GM18526 (cell line): ENCODE results near the gene RNU2-63P.

ENCODE experiments used
- POLR2A ChIP-seq: IDR thresholded peaks from 3 replicates; pipeline ENCODE4 v1.6.1; 2011; ENCODE audit not compliant: insufficient read length; ENCODE audit errors: extremely low read depth

Gene RNU2-63P

DNA sequence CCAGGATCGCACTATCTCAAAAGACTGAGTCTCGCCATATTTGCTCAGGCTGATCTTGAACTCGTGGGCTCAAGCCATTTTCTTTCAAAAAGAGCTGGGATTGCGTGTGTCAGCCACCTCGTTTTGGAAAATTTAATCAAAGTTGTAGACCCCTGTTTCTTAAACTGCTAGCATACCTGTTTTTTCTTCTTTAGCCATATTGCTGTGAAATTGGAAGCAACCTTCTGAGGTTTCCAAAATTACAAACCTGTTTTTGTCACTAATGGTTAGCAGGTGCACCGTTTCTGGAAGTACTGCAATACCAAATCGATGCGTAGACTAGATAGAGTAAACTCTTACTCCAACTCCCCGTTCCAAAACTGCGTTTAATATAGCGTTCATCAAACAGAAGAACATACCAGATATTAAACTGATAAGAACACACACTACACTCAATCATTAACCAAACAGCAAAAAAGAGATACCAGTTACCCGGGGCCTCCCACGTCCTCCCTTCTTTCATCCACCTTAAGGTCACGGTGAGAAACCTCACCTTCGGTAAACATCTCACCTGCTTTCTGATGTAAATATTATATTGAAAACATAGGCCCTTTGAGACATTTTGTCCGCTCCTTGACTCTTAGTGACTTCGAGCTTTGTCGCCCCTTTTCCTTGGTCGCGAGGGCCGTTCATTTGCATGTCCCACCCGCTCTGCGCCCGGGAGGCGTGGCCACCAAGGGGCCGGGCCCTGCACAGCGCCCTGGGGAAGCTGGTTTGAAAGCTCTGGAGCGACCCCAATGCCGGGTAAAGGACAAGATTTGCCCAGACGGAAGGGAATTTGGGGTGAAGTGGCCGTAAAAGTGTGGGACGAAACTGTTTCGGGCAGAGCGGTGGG is at the start of gene RNU2-63P:
Gene RNU2-63P (minus strand): TSS at position 462 of the 874 bp plus-strand sequence.
- peak; percentile 94 for TF ChIP-seq POLR2A

DNA sequence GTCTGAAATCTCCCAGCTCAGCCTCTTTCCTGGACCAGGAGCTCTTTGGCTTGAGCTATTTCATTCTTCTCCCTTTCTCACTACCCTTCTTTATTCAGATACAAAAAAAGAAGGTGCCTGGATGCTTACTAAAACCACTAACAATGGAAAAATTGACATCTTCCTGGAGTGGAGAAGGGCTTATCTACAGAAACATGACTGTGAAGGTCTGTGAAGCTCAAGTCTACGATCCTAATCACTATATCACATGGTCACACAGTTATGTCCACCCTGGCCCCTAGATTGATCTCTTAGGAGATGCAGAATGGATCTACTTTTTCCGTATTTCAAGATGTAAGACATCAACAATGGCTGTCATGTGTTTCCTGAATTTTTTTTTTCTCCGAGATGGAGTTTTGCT is 44.9 kb upstream of the RNU2-63P start:
- no peak for TF ChIP-seq POLR2A

GRCh38 chr2:88060907-88061275 is 44.5 kb upstream of the RNU2-63P start:
- no peak for TF ChIP-seq POLR2A

DNA sequence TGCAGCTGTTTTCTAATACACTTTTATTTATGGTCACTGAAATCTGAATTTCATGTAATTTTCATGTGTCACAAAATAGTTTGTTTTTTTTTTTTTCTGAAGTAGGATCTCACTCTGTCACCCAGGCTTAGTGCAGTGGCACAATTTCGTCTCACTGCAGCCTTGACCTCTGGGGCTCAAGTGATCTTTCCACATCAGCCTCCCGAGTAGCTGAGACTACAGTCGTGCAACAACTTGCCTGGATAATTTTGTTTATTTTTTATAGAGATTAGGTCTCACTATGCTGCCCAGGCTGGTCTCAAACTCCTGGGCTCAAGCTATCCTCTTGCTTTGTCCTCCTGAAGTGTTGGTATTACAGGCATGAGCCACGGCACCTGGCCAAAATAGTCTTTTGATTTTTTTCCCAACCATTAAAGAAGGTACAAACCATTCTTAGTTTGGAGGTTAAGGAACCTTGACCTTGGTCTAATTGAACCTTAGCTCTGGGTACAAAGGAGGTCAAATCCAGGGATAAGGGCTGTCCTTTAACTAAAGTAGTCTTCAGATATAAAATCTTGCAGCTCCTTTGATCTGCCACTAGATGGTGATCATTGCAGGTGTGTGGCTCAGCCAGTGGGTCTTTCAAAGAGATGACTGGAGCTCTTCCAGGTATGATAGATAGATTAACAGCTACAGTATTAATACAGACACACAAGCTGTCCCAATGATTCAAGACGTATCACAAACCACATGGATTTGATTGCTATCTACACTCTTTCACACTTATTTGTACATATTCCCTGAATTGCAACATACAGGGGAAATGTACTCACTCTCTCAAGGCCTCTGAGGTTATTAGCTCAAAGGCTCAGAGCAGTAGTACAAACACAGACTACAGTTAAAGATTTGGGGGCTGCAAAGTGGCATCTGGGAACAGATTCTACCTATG is 43.9 kb upstream of the RNU2-63P start:
- TF ChIP-seq POLR2A, result no peak

DNA sequence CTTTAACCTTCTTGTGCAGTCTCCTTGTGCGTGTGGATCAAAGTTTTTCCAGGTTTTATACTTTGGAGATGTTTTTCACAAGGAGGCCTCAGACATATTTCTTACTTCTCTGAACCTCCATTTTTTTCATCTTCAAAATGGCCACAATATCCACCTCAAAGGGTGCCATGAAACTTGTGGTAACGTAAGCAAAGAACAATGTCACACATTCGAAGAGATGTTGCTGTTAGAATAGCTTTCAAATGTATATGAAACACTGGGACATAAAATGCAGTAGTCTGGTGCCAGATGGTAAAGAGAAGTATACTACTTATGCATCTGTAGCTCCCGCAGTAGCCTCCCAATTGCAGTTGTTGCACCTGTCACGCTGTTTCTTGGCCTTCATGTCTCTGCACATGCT is 41.8 kb upstream of the RNU2-63P start:
- no peak for TF ChIP-seq POLR2A

DNA sequence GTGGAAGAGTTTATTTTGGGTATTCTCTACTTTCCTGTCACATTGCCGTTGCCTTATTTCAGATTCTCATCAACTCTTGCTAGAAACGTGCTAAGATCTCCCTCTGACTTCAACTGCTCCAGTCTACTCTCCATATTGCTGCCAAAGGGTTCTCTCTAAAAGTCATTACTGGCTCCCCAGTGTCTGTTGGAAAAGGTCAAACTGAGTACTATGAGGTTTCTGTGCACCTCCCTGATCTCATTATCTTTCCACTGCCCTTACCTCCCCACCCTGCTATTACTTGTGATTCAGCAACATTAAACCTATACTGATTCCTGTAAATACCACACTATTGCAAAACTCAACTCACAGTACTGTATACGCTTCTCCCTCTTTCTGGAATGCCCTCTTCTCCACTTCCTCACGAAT is 41.1 kb upstream of the RNU2-63P start:
- TF ChIP-seq POLR2A, result no peak

GRCh38 chr2:88055371-88056128 is 39.2 kb upstream of the RNU2-63P start, which contains the start of gene KRCC1:
KRCC1 (minus strand) TSS chr2:88055783; CDS start chr2:88028563, 27,220 bp downstream.
- peak; percentile 93 for TF ChIP-seq POLR2A

DNA sequence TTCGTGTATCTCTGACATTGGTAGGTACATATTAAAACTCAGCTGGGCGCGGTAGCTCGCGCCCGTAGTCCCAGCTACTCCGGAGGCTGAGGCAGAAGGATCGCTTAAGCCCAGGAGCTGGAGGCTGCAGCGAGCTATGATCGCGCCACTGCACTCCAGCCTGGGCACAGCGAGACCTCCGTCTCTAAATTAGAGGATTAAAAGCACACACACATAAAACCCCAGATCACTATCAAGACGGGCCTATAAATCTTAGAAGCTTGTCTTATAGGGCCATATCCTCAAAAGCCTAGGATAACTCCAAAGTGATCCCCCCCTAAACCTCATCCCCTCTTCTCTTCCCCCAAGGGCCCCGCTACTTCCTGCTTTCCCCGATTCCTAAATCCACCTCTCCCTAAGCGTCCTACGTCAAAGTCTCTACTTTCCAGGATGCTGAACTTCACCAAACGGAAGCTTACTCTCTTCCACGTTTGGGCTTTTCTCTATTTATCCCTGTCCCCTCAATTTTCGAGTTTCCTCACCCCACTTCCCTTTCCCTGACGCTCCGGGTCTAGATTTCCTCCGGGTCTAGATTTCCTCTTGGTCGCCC is 38.5 kb upstream of the RNU2-63P start:
- TF ChIP-seq POLR2A, result no peak

DNA sequence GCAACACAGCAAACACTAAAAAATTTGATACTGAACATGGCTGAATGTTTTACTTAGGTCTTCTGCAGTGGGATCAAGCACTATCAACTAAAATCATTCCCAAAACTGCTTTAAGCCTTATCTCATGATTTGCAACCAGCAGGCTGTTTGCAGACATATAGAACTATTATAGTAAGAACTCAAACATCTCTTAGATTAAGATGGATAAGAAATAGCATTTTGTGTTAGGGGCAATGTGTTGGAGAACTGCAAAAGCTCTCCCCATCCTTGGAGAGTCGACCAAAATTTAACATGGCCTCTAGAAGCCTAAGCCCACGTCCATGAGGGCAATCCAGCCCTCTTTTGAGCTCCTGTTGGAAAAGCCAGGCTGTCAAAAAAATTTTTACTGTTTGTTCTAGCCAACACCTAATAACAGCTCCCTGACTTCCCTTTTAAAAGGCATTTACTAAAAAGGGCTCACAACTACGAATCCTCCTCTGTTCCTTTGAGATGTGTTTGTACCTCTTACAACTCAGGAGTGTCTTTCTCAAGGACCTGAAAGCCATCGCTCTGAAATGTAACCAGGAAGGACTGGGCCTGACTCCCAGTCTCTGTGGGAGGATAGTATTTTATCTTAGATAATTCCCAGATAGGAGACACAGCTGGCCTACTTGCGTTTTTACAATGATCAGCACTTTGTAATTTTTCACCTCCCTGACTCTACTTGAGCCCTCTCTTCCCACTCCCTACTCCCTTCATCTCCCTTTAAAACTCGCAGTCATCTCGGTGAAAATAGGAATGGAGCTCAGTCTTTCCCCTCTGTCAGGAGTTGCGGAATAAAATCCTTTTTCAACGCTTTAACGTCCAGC is 37.8 kb upstream of the RNU2-63P start:
- TF ChIP-seq POLR2A, result no peak

- TF ChIP-seq POLR2A, result no peak
These were observed 36.9 kb upstream of the RNU2-63P start for GRCh38 chr2:88053296-88053695.

- TF ChIP-seq POLR2A, result no peak
These were observed 35.4 kb upstream of the RNU2-63P start for GRCh38 chr2:88051792-88052191.

DNA sequence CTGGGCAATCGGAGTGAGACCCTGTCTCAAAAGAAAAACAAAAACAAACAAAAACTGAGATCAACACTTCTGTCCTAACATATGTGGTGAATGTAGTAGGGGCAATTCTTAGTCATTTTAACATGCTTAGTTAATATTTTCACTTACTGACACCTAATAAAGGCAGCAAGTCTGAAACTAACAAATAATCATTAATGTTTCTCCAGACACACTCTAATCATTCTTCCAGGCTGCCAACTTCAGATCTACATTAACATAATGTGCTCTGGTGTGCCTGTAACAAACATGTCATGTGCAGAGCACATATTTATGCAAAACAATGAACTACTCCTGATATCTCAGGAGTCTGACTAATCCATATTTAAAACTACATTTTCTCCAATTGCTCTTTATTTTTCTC is 33.3 kb upstream of the RNU2-63P start:
- TF ChIP-seq POLR2A, result no peak

DNA sequence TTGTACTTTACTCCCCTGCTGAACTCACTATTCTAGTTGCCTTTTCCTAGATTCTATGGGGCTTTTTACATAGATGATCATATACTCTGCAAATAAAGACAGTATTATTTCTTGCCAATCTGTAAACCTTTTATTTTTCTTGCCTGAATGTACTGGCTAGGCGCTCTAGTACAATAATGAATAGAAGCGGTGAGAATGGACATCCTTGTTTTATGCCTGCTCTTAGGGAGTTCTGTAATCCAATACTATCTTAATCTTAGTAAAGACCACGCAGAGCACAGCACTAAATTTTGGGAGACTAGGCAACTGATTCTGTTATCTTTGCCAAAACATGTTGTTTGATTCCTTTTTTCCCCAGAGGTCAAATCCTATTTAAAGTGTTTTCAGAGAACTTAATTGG is 32.2 kb upstream of the RNU2-63P start:
- TF ChIP-seq POLR2A, result no peak

DNA sequence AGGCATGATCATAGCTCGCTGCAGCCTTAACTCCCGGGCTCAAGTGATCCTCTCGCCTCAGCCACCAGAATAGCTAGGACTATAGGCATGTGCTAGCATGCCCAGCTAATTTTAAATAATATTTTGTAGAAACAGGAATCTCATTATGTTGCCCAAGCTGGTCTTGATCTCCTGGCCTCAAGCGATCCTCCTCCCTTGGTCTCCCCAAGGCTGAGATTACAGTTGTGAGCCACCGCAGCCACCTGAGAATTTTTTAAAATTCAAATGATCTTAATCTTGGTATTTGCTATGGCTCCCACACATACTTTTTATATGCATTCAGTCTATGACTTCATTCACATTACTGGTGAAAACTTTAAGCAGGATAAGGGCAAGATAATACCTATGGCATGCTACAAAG is 26.1 kb upstream of the RNU2-63P start:
- TF ChIP-seq POLR2A, result no peak
